ENCODE measurements around the gene SERTAD1.

DNA sequence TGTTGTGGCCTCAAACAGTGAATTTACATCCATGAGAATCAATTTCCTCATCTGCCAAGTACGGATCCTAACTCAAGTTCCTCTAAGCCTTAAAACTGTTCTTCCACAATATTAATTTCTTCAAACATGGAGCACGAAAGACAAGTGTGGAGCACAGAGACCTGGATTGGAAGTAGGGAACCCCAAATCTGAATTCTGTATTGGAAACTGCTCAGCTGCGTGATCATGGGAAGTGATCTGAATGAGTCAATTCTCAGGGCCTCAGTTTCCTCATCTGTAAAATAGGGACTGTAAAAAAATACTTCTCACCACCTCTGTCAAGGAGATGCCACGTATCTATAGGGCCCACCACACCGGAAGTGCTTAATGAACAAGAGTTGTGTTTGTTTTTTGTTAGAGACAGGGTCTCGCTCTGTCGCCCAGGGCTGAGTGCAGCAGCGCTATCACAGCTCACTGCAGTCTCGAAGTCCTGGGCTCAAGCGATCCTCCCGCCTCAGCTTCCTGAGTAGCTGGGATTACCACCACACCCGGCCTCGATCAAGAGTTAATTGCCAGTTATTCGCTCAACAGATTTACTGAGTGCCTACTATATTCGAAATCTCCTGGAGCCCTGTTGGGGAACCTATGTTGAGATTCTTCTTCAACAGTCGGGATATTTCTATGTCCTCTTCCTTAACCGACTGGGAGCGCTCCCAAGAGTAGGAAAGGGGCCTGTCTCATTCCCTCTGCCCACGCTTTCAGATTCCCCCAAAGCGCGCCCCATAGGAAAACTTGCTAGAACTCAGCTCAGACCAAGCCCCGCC is 16.7 kb upstream of the SERTAD1 start:
- TF ChIP-seq, protein P1, sequence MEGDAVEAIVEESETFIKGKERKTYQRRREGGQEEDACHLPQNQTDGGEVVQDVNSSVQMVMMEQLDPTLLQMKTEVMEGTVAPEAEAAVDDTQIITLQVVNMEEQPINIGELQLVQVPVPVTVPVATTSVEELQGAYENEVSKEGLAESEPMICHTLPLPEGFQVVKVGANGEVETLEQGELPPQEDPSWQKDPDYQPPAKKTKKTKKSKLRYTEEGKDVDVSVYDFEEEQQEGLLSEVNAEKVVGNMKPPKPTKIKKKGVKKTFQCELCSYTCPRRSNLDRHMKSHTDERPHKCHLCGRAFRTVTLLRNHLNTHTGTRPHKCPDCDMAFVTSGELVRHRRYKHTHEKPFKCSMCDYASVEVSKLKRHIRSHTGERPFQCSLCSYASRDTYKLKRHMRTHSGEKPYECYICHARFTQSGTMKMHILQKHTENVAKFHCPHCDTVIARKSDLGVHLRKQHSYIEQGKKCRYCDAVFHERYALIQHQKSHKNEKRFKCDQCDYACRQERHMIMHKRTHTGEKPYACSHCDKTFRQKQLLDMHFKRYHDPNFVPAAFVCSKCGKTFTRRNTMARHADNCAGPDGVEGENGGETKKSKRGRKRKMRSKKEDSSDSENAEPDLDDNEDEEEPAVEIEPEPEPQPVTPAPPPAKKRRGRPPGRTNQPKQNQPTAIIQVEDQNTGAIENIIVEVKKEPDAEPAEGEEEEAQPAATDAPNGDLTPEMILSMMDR (IDR thresholded peaks at IDR 0.05) = no peak
- TF ChIP-seq EZH2 (IDR thresholded peaks at IDR 0.05) = no peak

Data from neural progenitor cell (in vitro differentiated cells).